ENCODE results near the gene COL3A1.

Gene COL3A1

GRCh38 chr2:188965563-188965962 lies 8.6 kb upstream of the COL3A1 start:
- TF ChIP-seq CTCF (conservative IDR thresholded peaks at IDR 0.05; ENCODE audit: low read length) (no peak), EZH2phosphoT487 (IDR thresholded peaks at IDR 0.05; ENCODE audit: borderline replicate concordance) (no peak)
- H3K4me3 ChIP-seq (ENCODE audit: low read length, poor library complexity, severe bottlenecking): no peak overlapping the region

GRCh38 chr2:188966079-188966571 lies 8.0 kb upstream of the COL3A1 start:
- Histone ChIP-seq H4K20me1 (ENCODE audit: insufficient read depth, low read length, poor library complexity, severe bottlenecking) (no peaks in the 10 kb centered on the region), H3K9ac (ENCODE audit: low read depth, low read length, poor library complexity, severe bottlenecking) (no peak overlapping the region), H3K27me3 (ENCODE audit: insufficient read depth, low read length, poor library complexity, severe bottlenecking) (no peaks in the 10 kb centered on the region), H3K36me3 (ENCODE audit: insufficient read depth, low read length) (no peaks in the 10 kb centered on the region), H2AFZ (ENCODE audit: low read length) (no peak overlapping the region), H3F3A (ENCODE audit: low read depth) (no peaks in the 10 kb centered on the region), H3K9me2 (replicated peaks; ENCODE audit: low read depth, low read length) (no peaks in the 10 kb centered on the region), H3K4me3 (ENCODE audit: low read length, poor library complexity, severe bottlenecking) (no peak overlapping the region), H3K4me1 (ENCODE audit: insufficient read depth, low read length, poor library complexity, severe bottlenecking) (no peaks in the 10 kb centered on the region), H3K79me2 (ENCODE audit: insufficient read depth, low read length) (no peaks in the 10 kb centered on the region), H3K9me3 (ENCODE audit: insufficient read depth, low read depth, low read length) (no peaks in the 10 kb centered on the region), H3K4me2 (ENCODE audit: low read depth, low read length, poor library complexity, severe bottlenecking) (no peak overlapping the region)
- no peak for TF ChIP-seq CTCF (conservative IDR thresholded peaks at IDR 0.05; ENCODE audit: low read length)
- no peak for TF ChIP-seq EZH2phosphoT487 (IDR thresholded peaks at IDR 0.05; ENCODE audit: borderline replicate concordance)

More at GRCh38 chr2:188965563-188965962, 8.6 kb upstream of the COL3A1 start:
- H3K9ac ChIP-seq (ENCODE audit: low read depth, low read length, poor library complexity, severe bottlenecking): no peak overlapping the region
- H3K79me2 ChIP-seq (ENCODE audit: insufficient read depth, low read length): no peaks in the 10 kb centered on the region
- no peaks in the 10 kb centered on the region for H3K27me3 ChIP-seq (ENCODE audit: insufficient read depth, low read length, poor library complexity, severe bottlenecking)
- H4K20me1 ChIP-seq (ENCODE audit: insufficient read depth, low read length, poor library complexity, severe bottlenecking): no peaks in the 10 kb centered on the region
- no peaks in the 10 kb centered on the region for H3K9me3 ChIP-seq (ENCODE audit: insufficient read depth, low read depth, low read length)
- no peak overlapping the region for H2AFZ ChIP-seq (ENCODE audit: low read length)
- no peaks in the 10 kb centered on the region for H3K9me2 ChIP-seq (replicated peaks; ENCODE audit: low read depth, low read length)
- H3K36me3 ChIP-seq (ENCODE audit: insufficient read depth, low read length): no peaks in the 10 kb centered on the region
- no peak overlapping the region for H3K4me2 ChIP-seq (ENCODE audit: low read depth, low read length, poor library complexity, severe bottlenecking)
- H3F3A ChIP-seq (ENCODE audit: low read depth): no peaks in the 10 kb centered on the region
- no peaks in the 10 kb centered on the region for H3K4me1 ChIP-seq (ENCODE audit: insufficient read depth, low read length, poor library complexity, severe bottlenecking)

GRCh38 chr2:188966728-188967440 lies 7.3 kb upstream of the COL3A1 start:
- Histone ChIP-seq H3K4me3 (ENCODE audit: low read length, poor library complexity, severe bottlenecking) (no peak overlapping the region), H3K4me1 (ENCODE audit: insufficient read depth, low read length, poor library complexity, severe bottlenecking) (no peaks in the 10 kb centered on the region), H3K9ac (ENCODE audit: low read depth, low read length, poor library complexity, severe bottlenecking) (no peak overlapping the region), H3K9me3 (ENCODE audit: insufficient read depth, low read depth, low read length) (no peaks in the 10 kb centered on the region), H2AFZ (ENCODE audit: low read length) (no peak overlapping the region), H3K36me3 (ENCODE audit: insufficient read depth, low read length) (no peaks in the 10 kb centered on the region), H3K79me2 (ENCODE audit: insufficient read depth, low read length) (no peaks in the 10 kb centered on the region), H4K20me1 (ENCODE audit: insufficient read depth, low read length, poor library complexity, severe bottlenecking) (no peaks in the 10 kb centered on the region), H3K4me2 (ENCODE audit: low read depth, low read length, poor library complexity, severe bottlenecking) (no peak overlapping the region), H3F3A (ENCODE audit: low read depth) (no peaks in the 10 kb centered on the region), H3K27me3 (ENCODE audit: insufficient read depth, low read length, poor library complexity, severe bottlenecking) (no peaks in the 10 kb centered on the region), H3K9me2 (replicated peaks; ENCODE audit: low read depth, low read length) (no peaks in the 10 kb centered on the region)
- TF ChIP-seq CTCF (conservative IDR thresholded peaks at IDR 0.05; ENCODE audit: low read length) (no peak), EZH2phosphoT487 (IDR thresholded peaks at IDR 0.05; ENCODE audit: borderline replicate concordance) (no peak)

Measured in Loucy (cell line).